Measurements from ENCODE around the gene PKNOX2.

- TF ChIP-seq REST (IDR thresholded peaks at IDR 0.05) (no peak), GABPA (IDR thresholded peaks at IDR 0.05 in 1 of 2, conservative IDR thresholded peaks at IDR 0.05 in 1 of 2) (no peak), CTCF (IDR thresholded peaks at IDR 0.05; ENCODE audit: low read depth, low read length, missing input control) (no peak), TAF1 (conservative IDR thresholded peaks at IDR 0.05) (no peak), MAX (IDR thresholded peaks at IDR 0.05) (no peak), FOXA1 (IDR thresholded peaks at IDR 0.05) (no peak), ZBTB33 (IDR thresholded peaks at IDR 0.05) (no peak), SP1 (IDR thresholded peaks at IDR 0.05) (no peak), RAD21 (IDR thresholded peaks at IDR 0.05) (no peak), HNF4G (IDR thresholded peaks at IDR 0.05) (no peak), HNF4A (conservative IDR thresholded peaks at IDR 0.05) (no peak), ATF3 (IDR thresholded peaks at IDR 0.05) (no peak), YY1 (IDR thresholded peaks at IDR 0.05) (no peak), JUND (IDR thresholded peaks at IDR 0.05) (no peak)
These were observed 87.4 kb downstream of the PKNOX2 start for GRCh38 chr11:125251956-125252355.
